ENCODE data around the gene GAST.
"Not testable (repeated sequence)": the region's sequence is repeated elsewhere in the genome, so short reads cannot be mapped to it uniquely, and the experiment has no call there.

Gene GAST, protein sequence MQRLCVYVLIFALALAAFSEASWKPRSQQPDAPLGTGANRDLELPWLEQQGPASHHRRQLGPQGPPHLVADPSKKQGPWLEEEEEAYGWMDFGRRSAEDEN

DNA sequence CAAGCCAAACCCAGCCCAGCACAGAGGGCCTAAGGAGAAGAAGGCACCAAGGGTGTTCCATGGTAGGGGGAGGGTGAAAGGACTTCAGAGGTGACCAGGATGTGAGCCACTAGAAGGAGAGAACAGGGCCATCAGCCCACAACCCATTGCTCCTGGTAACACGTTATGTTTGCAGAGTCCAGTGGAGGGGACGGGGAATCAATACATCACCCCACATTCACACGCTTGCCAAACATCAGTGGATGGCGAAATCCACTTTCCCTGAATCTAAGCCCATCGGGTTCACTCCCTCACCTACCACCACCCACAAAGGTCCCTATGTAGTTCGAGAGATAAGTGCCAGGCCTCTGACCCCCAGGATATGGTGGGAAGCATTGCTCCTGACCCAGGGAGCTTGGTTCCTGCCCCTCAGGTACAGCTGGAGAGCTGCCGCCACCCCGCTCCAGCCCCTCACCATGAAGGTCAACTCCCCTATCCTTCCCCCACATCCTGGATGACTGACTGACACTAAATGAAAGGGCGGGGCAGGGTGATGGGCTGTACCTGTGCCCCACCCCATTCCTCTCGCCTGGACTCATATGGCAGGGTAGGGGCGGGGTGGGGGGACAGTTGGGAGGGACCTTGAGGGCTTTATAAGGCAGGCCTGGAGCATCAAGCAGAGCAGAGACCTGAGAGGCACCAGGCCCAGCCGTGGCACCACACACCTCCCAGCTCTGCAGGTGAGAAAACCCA, at the start of gene GAST:
Gene GAST, plus strand, starts transcription at position 663 of the 732 bp plus-strand sequence. CDS start 3,106 bp downstream, outside the sequence.
- no peak for DNase-seq

DNA sequence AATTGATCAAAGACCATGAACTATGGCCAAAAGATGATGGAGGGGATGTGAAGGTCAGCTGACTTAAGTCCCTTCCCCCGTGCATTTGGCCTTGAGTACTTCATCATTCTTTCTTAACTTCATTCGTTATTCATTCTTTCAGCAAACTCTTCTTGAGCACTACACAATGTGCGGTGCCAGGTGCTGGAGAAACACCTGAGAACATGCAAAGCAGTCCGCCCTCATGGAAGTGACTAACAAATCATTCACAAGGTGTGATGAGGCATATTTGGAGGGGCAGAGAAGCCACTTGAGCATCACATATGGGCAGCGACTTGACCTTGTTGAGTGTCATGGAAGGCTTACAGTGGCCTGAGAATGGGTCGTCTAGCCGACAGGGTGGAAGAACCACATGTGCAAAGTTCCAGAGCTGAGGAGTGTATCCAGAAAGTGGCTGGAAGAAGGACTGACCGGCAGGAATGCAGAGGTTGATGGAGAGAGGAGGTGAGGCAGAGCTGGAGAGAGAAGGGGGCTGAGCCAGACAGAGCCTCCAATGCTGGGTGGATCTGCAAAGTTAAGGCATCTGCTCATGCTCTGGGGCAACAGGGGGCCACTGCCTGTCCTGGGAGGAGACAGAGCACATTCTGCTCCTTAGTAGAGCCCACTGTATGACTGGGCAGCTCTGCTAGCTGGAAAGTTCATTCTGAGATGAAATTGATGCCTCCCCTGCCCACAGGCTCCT, 48.5 kb upstream of the GAST start:
- no peak for DNase-seq

DNA sequence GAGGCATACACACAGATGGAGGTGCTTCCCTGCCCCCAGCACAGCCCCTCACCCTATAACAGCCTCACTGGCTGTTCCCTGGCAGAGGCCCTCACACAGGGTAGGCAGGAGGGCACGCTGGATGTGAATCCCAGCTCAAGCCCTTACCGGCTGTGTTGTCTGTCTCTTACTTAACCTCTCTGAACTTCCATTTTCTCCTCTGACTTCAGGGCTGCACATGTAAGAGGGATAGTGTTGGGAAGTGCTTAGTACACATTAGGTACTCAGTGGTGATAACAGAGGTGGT, 48.0 kb upstream of the GAST start:
- DNase-seq = no peak

DNA sequence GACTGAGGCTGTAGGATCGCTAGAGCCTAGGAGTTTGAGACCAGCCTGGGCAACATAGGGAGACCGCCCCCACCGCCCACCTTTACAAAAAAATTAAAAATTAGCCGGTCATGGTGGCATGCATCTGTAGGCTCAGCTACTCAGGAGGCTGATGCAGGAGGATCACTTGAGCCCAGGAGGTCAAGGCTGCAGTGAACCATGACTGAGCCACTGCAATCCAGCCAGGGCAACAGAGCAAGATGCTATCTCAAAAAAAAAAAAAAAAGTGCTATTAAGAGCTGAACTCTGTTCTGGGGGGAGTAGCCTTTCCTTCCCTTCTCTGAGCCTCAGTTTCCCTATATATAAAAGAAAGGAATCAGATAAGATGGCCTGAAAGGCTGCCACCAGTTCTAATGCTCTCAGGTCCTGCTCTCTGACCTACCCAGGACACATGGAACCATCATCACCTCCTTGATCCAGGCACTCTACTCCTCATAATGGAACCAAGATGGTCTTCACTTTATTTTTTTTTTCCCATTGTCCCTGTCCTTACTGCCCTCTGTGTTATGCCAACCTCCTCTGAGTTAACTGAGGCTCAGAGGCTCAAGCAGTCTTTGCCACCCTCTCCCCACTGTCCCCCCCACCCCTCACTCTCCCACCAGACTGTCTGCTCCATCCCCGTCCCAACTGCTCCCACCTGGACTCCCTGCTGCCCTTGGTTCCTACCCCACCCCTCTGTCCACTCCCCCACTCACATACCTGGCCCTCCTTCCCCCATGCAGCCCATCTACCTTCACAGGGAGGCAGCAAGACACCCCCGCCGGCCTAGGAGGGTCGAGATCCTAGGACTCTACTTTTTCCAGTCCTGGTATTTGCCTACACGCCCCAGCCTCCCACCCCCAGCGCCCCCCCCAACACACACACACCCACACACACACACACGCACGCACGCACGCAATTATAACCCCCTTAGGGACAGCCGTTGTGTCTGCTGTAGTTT, 47.3 kb upstream of the GAST start:
- DNase-seq = no peak

DNA sequence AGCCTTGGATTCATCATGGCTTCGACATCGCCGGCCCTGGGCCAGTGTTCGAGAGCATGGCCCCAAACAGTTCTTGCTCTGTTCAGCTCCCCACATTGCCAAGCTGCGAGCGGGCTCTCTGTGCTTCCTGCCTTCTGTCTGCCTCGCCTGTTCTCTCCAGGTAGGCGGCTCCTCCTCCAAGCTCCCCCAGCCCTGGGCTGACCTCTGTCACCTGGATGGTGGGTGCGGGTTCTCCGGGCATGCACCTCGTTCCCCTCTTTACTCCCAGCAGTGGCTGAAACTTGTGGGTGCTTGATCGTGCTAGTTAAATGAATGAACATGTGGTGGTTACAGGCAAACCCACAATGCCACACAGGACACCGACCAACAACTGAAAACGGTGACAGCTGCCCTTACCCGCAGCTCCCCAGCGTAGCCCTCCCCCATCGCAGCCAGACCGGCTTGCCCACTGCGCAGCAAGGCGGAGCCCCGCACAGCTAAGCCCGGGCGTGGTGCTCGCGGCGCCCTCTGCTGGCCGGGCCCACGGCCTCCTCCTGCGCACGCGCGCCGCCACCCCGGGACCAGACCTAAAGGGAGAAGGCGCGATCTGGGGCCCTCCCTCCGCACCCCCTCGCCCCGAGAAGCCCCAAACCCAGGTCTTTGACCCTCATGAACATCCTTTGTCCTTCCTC, 46.4 kb upstream of the GAST start:
- peak; percentile 43 for DNase-seq

DNA sequence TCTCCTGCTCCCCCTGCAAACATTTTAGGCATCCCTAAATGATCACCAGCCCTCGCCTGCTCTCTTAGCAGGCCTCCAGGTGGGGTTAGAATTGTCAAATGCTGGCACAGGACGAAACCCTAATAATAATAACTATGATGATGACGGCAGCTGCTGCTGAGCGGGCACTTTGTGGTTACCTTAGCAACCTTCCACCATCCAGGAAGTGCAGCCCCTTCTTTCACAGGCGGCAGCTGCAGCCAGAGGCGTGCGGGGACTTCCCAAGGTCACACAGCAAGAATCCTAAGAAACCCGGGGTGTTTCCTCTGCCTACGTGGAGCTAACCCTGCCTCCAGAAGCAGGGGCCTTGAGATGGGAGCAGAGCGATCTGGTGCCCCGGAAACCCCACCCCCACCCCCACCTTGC, 45.9 kb upstream of the GAST start:
- peak; percentile 43 for DNase-seq

DNA sequence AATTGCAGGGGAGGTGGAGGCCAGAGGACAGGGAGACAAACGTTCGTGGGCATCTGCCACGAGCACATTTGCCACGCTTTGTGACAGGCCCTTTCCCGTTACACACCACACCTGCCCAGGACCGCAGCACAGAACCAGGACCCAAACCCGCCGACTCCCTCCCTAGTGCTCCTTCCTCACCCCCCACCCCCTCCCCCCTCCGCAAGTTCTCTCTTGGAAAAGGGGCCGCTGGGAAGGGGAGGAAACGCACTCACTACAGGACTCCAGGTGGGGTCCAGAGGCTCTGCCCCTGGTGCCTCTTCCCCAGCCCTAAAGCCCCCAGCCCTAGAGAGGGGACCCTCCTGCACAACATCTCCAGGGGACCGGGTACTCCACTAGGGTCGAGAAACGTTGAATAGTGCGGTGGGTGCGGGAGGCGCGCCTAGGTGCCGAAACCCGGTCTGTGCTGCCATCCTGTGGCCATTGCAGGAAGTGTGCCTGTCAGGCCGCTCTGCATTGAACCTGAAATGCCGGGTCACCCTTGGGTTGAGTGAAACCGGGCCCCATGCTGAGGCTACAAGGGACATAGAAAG, 45.3 kb upstream of the GAST start:
- peak; percentile 17 for DNase-seq

DNA sequence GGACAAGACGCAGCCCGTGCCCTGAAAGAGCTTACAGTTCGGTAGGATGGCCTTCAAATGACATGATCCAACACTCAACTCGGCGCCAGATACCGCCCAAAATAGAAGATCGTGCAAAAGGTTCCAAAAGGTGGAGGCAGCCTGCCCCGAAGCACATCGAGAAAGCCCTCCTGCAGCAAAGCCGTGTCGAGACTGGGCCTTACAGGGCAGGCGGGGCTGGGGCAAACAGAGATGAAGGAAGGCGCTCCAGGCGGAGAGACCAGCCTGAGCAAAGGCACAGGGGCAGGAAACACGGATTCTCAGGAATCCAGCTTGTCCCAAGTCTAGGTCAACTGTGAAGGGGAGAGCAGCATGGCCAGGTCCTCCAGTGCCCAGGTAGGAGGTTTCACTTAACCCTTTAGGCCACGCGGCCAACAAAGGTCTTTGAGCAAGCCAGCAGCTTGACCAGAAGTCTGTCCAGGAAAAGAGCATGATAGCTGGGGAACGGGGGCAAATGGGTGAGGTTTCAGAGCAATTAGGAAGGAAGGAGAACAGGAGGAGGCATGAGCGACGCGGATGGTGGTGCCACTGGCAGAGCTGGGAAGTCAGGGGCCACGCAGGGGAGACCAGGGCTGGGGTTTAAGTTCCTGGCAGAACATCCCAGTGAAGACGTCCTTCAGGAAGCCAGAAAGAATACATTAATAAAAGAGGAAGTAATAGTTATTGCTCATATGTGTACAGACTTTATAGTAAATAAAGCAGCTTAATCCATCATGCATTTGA, 44.7 kb upstream of the GAST start:
- DNase-seq = no peak

DNA sequence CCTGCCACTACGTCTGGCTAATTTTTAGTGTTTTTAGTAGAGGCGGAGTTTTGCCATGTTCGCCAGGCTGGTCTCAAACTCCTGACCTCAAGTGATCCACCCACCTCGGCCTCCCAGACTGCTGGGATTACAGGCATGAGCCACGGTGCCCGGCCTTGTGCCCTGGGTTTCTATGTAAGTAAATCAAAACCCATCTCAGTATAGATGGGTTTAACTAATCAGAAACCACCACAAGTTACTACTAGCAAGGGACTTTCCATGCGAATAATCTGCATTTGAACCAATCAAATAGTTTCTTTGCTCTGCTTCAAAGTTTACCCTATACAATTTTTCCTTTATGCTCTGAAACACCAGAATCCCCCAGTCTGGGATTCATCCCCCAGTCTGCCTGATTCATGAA, 40.0 kb upstream of the GAST start:
- no peak for DNase-seq

DNA sequence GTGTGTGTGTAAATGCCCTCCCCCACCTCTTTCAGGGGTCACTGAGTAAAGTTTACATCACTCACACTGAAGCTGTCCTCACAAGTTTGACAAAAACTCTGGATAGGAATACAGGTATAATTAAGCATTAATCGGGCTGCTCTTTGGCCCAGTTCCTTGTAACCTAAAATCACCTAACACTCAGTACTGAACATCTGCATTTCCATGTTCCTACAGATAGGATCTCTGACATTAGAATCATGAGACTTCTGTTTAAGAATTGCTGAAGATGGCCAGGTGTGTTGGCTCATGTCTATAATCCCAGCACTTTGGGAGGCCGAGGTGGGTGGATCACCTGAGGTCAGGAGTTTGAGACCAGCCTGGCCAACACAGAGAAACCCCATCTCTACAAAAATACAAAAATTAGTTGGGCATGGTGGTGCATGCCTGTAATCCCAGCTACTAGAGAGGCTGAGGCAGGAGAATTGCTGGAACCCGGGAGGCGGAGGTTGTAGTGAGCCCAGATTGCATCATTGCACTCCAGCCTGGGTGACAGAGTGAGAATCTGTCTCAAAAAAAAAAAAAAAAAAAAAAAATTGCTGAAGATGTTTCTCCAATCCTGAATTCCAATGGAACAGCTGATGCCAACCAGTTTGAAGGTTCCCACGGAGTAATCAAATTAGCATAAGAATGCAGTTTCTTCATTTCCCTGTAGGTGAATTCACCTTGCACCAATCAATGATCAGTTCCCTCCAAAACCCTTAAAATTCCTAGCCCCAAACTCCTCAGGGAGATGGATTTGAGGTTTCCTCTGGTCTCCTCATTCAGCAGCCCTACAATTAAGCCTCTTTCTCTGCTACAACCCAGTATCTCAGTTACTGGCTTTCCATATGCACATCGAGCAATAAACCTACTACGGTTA, 36.7 kb upstream of the GAST start:
- not testable (repeated sequence) for DNase-seq

DNA sequence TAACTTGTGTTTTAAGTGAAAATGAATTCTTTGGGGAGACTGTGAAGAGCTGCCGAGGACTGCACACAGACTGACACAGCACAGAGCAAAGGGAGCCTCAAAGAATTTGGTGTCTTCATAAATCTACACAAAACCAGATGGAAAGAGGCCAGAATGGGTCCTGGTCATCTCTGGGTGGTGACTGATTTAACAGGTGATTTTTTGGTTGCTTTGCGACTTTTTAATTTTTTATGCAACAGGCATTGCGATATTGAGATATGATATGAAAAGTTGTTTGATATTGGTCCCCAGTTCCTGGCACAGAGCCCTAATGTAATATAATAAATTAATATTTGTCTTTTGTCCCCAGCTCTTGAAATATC, 36.1 kb upstream of the GAST start:
- DNase-seq = no peak

DNA sequence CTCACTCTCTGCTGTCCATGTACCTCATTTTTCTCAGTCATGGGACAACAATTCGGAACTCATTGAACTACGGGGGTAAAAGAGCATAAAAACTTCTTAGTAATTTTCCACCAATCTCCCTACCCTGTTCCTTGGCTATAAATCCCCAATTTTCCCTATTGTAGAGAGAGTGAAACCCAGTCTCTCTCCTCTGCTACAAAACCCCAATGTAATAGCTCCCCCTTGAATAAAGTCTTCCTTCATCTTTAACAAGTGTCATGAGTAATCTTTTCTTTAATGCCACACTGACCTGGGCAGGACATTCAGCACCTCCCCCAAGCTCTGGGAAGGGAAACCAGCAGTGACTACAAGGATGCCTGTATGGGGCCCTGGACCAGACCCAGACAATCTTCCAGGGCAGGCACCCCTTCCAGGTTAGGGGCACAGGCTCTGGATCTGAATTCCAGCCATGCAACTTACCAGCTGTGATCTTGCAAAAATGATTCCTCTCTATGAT, 33.7 kb upstream of the GAST start:
- no peak for DNase-seq

DNA sequence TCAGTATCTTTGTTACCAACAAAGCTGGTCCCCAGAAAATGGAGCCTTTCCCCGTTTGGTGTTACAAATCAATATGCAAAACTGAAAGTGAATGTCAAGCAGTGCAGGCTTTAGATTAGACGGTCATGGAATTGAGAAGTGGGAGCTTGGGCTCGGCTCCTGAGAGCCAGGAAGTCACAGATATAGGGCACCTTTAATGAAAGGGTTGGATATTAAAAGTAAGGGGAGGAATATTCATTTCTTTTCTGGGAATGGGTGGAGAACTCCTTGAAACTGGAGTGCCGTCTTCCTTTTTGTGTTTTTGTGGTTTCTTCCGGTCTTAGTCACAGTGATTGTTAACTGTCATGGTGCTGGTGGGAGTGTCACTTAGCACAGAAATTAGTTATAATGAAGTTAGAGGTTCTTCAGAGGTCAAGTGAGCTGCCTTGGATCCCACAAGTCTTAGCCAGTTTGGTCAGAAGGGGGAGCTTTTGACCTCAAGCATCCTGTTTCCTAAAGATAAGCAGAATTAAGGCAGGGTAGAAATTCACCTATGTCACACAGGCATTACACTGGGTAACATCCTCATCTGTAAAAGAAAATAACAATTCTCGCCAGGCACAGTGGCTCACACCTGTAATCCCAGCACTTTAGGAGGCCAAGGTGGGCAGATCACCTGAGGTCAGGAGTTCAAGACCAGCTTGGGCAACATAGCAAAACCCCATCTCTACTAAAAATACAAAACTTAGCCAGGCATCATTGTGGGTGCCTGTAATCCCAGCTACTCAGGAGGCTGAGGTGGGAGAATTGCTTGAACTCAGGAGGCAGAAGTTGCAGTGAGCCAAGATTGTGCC, 33.0 kb upstream of the GAST start:
- no peak for DNase-seq

DNA sequence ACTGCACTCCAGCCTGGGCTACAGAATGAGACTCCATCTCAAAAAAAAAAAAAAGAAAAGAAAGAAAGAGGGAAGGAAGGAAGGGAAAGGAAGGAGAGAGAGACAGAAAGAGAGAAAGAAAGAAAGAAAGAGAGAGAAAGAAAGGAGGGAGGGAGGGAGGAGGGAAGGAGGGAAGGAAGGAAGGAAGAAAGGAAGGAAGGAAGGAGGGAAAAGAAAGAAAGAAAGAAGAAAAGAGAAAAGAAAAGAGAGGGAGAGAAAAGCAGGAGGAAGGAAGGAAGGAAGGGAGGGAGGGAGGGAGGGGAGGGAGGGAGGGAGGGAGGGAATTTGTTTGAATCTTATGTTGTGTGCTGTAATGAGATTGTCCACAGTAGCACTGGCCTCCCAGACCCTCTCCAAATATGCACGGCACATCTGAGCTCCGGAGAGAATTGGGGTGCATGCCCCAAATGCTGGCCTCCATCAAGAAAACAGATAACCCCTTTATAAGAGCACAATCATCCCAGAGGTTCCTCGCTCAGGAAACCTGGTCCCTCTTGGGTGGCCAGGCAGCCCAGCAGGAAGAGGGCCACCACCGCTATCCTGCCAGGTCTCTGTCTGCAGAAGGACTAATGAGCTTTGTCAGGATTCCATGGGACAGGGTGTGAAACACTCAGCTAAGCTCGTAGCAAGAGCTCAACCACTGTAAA, 32.2 kb upstream of the GAST start:
- no peak for DNase-seq

DNA sequence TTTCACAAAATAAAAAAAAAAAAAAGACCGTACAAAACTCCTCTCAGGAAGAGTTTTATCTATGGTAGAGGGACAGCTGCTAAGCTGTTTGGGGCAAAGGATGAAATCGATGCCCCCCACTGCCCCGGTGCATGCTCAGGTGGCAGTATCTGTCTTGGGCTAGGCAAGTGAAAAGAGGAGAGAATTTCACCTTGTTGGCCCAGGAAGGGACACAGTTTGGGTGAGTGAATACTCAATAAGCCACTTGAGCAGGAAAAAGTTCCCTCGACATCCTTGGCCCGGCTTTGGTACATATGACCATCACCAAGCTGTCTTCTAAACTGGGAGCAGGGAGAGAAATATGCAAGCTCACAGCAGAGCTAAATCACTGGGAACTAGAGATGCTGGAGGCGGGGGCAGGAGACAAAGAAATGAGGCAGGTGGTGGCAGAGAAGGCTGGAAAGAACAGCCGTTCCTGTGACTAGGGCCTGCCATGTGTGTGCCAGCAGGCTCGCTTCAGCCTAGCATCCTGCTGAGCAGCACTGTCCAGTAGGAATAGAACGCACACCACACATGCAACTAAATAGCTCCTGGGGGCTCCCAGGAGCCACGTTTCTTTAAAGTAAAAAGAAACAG, 31.6 kb upstream of the GAST start:
- no peak for DNase-seq

DNA sequence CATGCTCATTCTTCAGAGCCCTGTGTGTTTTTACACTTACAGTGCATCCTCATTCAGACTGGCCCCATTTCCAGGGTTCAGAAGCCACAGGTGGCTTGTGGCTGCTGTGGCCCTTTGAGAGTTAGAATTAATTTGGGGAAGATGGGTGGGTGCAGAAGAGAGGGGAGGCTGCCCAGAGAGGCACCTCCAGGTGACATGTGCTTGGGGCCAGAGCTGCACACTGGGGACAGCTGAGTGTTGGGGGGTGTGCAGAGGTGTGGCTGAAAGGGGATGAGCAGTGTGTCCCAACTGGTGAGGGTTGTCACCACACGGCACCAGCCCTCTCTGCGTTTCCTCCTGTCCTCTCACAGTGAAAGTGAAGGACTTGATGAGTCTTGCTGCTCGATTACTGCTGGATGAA, 30.4 kb upstream of the GAST start:
- DNase-seq = no peak

DNA sequence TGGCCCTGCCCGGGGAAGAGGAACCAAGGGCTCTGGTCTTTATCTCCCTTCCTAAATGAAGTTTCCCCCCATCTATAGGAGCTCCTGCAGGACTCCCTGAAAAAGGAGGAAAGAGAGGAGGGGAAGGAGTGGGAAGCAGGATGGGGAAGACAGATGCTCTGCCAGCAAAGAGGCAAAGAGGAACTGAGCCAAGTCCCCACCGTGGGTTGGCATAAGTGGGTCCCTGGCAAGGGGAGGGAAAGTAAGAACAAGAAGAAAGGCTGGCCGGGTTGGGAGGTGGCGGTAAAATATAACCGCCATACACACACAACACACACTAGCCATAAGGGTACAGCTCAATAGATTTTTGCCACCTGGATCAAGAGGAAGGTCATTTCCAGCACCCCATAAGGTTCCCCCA, 29.5 kb upstream of the GAST start:
- DNase-seq = no peak

DNA sequence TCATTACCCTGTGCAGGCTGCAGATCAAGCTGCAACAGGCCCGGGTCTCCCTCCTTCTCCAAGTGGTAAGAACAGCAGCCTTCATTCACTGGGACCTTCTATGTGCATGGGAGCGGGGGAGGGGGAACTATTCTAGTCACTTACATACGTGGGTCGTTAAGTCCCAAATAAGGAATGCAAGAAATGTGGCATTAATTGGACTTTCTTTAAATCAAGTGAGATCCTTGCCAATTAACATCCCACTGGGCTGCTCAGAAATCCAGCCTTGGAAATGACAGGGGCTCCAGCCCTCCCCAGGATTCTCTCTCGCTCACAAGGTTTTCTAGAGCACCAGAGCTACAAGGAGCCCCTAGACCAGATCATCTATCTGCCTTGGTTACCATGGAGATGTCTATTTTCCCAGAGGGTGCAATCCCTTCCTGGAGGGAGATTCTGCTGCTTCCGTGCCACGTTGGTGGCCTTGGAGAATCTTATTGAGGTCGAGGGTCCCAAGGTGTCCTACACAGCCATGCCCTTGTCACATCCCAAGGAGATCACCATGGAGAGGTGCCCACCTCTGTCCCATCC, 28.6 kb upstream of the GAST start:
- no peak for DNase-seq
